ENCODE data around the gene RABGAP1L.

RABGAP1L gene

GRCh38 chr1:174976436-174977108 is 817.3 kb downstream of the RABGAP1L start:
- Histone ChIP-seq H3K27ac (peak overlapping the region; percentile 45), H3K4me1 (peaks cover 7% of the 10 kb centered on the region), H3K9me3 (ENCODE audit: control insufficient read depth, low read length) (no peaks in the 10 kb centered on the region), H3K27me3 (ENCODE audit: control insufficient read depth, insufficient read depth, low read length) (no peaks in the 10 kb centered on the region), H3K36me3 (ENCODE audit: control insufficient read depth, insufficient read depth, low read length) (no peaks in the 10 kb centered on the region), H3K79me2 (no peaks in the 10 kb centered on the region), H2AFZ (no peak overlapping the region), H3K9ac (no peak overlapping the region), H3K4me2 (ENCODE audit: low read length) (no peak overlapping the region), H3K4me3 (ENCODE audit: low read depth, low read length) (no peak overlapping the region)
- TF ChIP-seq, protein P1, sequence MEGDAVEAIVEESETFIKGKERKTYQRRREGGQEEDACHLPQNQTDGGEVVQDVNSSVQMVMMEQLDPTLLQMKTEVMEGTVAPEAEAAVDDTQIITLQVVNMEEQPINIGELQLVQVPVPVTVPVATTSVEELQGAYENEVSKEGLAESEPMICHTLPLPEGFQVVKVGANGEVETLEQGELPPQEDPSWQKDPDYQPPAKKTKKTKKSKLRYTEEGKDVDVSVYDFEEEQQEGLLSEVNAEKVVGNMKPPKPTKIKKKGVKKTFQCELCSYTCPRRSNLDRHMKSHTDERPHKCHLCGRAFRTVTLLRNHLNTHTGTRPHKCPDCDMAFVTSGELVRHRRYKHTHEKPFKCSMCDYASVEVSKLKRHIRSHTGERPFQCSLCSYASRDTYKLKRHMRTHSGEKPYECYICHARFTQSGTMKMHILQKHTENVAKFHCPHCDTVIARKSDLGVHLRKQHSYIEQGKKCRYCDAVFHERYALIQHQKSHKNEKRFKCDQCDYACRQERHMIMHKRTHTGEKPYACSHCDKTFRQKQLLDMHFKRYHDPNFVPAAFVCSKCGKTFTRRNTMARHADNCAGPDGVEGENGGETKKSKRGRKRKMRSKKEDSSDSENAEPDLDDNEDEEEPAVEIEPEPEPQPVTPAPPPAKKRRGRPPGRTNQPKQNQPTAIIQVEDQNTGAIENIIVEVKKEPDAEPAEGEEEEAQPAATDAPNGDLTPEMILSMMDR (IDR thresholded peaks at IDR 0.05) = no peak

GRCh38 chr1:174982971-174983689 is 823.8 kb downstream of the RABGAP1L start:
- H3K9ac ChIP-seq = no peak overlapping the region
- H3K79me2 ChIP-seq = no peaks in the 10 kb centered on the region
- H3K4me1 ChIP-seq = no peaks in the 10 kb centered on the region
- no peak overlapping the region for H3K4me2 ChIP-seq (ENCODE audit: low read length)
- H3K27me3 ChIP-seq (ENCODE audit: control insufficient read depth, insufficient read depth, low read length) = no peaks in the 10 kb centered on the region
- no peaks in the 10 kb centered on the region for H3K9me3 ChIP-seq (ENCODE audit: control insufficient read depth, low read length)
- H3K4me3 ChIP-seq (ENCODE audit: low read depth, low read length) = no peak overlapping the region
- no peak overlapping the region for H2AFZ ChIP-seq
- TF ChIP-seq, protein P1 (IDR thresholded peaks at IDR 0.05) = peak; percentile 56
- H3K27ac ChIP-seq = no peak overlapping the region
- H3K36me3 ChIP-seq (ENCODE audit: control insufficient read depth, insufficient read depth, low read length) = no peaks in the 10 kb centered on the region

DNA sequence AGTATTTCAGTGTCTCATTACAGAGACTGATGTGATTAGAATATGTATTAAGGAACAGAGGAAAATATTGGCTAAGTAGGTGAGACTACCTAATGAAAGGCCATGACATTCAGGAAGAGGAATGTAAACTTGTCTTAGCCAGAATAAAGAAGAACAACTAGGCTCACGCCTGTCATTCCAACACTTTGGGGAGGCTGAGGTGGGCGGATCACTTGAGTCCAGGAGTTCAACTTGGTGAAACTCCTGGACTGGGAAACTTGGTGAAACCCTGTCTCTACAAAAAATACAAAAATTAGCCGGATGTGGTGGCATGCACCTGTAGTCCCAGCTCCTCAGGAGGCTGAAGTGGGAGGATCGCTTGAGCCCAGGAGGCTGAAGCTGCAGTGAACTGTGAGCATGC is 825.6 kb downstream of the RABGAP1L start:
- no peaks in the 10 kb centered on the region for H3K9me3 ChIP-seq (ENCODE audit: control insufficient read depth, low read length)

GRCh38 chr1:174988539-174988938 is 829.2 kb downstream of the RABGAP1L start:
- H3K9ac ChIP-seq = no peak overlapping the region
- H3K4me3 ChIP-seq (ENCODE audit: low read depth, low read length) = no peak overlapping the region
- no peak overlapping the region for H3K27ac ChIP-seq
- no peaks in the 10 kb centered on the region for H3K27me3 ChIP-seq (ENCODE audit: control insufficient read depth, insufficient read depth, low read length)
- no peak overlapping the region for H2AFZ ChIP-seq
- H3K9me3 ChIP-seq (ENCODE audit: control insufficient read depth, low read length) = no peaks in the 10 kb centered on the region
- H3K79me2 ChIP-seq = no peaks in the 10 kb centered on the region
- no peak overlapping the region for H3K4me2 ChIP-seq (ENCODE audit: low read length)
- H3K36me3 ChIP-seq (ENCODE audit: control insufficient read depth, insufficient read depth, low read length) = no peaks in the 10 kb centered on the region
- TF ChIP-seq, protein P1 (IDR thresholded peaks at IDR 0.05) = no peak
- H3K4me1 ChIP-seq = peaks cover 2% of the 10 kb centered on the region

More for the DNA sequence above, 825.6 kb downstream of the RABGAP1L start:
- H2AFZ ChIP-seq = no peak overlapping the region
- no peaks in the 10 kb centered on the region for H3K27me3 ChIP-seq (ENCODE audit: control insufficient read depth, insufficient read depth, low read length)
- no peak overlapping the region for H3K4me3 ChIP-seq (ENCODE audit: low read depth, low read length)
- H3K36me3 ChIP-seq (ENCODE audit: control insufficient read depth, insufficient read depth, low read length) = no peaks in the 10 kb centered on the region
- TF ChIP-seq, protein P1 (IDR thresholded peaks at IDR 0.05) = no peak
- H3K27ac ChIP-seq = no peak overlapping the region
- no peaks in the 10 kb centered on the region for H3K79me2 ChIP-seq
- no peak overlapping the region for H3K9ac ChIP-seq
- no peaks in the 10 kb centered on the region for H3K4me1 ChIP-seq
- no peak overlapping the region for H3K4me2 ChIP-seq (ENCODE audit: low read length)
